GM12878 (cell line): Measurements from ENCODE around the gene MTMR4. TPM values are rescaled to one million over a fixed set of nuclear protein-coding genes. Genes with fewer than 3 reads are reported as not detected.

Experiments used
- ATAC-seq: fragments of 200-7000 bp; cut with Tn5 transposase; 3 replicates; pipeline ENCODE4 v1.9.1; 2020; ENCODE audit warnings: mild to moderate bottlenecking, moderate library complexity
- BruUV-seq: library from RNA; stranded (reverse); fragments of 400-500 nt; replicated peaks from 2 replicates; lab custom pipeline; 2021; lab: Mats Ljungman, UMichigan
- CTCF ChIA-PET: fragments of 300-600 bp; sonication (Branson Sonifier 250); formaldehyde crosslinking; extraction: SDS; loops from one replicate; lab custom pipeline; 2021; ENCODE audit warnings: inconsistent platforms; lab: Yijun Ruan, JAX
- POLR2A ChIA-PET: fragments of 350-600 bp; formaldehyde crosslinking; extraction: SDS; loops from one replicate; lab custom pipeline; 2021; ENCODE audit warnings: inconsistent platforms; lab: Charles Lee
- RAD21 ChIA-PET: fragments of 300-600 bp; sonication (Branson Sonifier 250); formaldehyde crosslinking; loops from one replicate; lab custom pipeline; 2023; ENCODE audit warnings: antibody characterized with exemption; ENCODE audit not compliant: unreplicated experiment; lab: Charles Lee
- SMC1A ChIA-PET: fragments of 300-600 bp; sonication (Branson Sonifier 250); formaldehyde crosslinking; loops from one replicate; lab custom pipeline; 2023; ENCODE audit not compliant: unreplicated experiment, uncharacterized antibody; lab: Charles Lee
- DNase-seq: peaks from one replicate; pipeline ENCODE4 v3.0.0-alpha.2; 2011; ENCODE audit warnings: low read depth, low spot score
- FAIRE-seq: peaks from 3 replicates; lab custom pipeline; 2011; peaks lifted over from hg19 to GRCh38; lab: Jason Lieb, UNC
- H2AFZ ChIP-seq: 2 replicates; pipeline ENCODE4 v1.6.0; 2011; ENCODE audit warnings: low read depth, low read length, control low read depth; ENCODE audit not compliant: control insufficient read depth
- H3K27ac ChIP-seq: 2 replicates; pipeline ENCODE4 v1.5.1; 2011; ENCODE audit warnings: control low read depth; ENCODE audit not compliant: control insufficient read depth, insufficient read depth
- H3K27me3 ChIP-seq, 2 experiments: replicated peaks in 1 of 2; 2 replicates each; pipeline versions ENCODE4 v1.6.0 to v1.6.1; 2011; ENCODE audit warnings: low read length in 1 of 2; ENCODE audit not compliant: control insufficient read depth in 2 of 2, insufficient read depth in 2 of 2
- H3K36me3 ChIP-seq, 2 experiments: 2 replicates each; pipeline ENCODE4 v1.5.1; 2011; ENCODE audit warnings: low read length in 1 of 2; ENCODE audit not compliant: control insufficient read depth in 2 of 2, insufficient read depth in 2 of 2
- H3K4me1 ChIP-seq: 2 replicates; pipeline ENCODE4 v1.6.1; 2011; ENCODE audit warnings: mild to moderate bottlenecking, low read length, moderate library complexity, mixed read lengths; ENCODE audit not compliant: control insufficient read depth, insufficient read depth
- H3K4me2 ChIP-seq: 2 replicates; pipeline ENCODE4 v1.6.0; 2011; ENCODE audit warnings: control low read depth; ENCODE audit not compliant: control insufficient read depth, insufficient read depth
- H3K4me3 ChIP-seq: fragments of 200-600 bp; sonication (generic); 2 replicates; pipeline ENCODE4 v1.5.1; 2016
- H3K79me2 ChIP-seq: 2 replicates; pipeline ENCODE4 v1.6.0; 2011; ENCODE audit warnings: low read length; ENCODE audit not compliant: control insufficient read depth, insufficient read depth
- H3K9ac ChIP-seq: 2 replicates; pipeline ENCODE4 v1.8.0; 2011; ENCODE audit warnings: low read length, control low read depth, mixed read lengths; ENCODE audit not compliant: control insufficient read depth, insufficient read depth
- H3K9me3 ChIP-seq: replicated peaks from 3 replicates; pipeline ENCODE4 v1.5.1; 2011; ENCODE audit warnings: mild to moderate bottlenecking, low read length; ENCODE audit not compliant: control insufficient read depth, insufficient read depth
- H4K20me1 ChIP-seq: 2 replicates; pipeline ENCODE4 v1.6.0; 2011; ENCODE audit not compliant: control insufficient read depth, insufficient read depth
- CBX3 ChIP-seq: fragments of 200-600 bp; sonication (generic); IDR thresholded peaks from 2 replicates; pipeline ENCODE4 v1.6.1; 2016; ENCODE audit warnings: low read depth, borderline replicate concordance
- CEBPZ ChIP-seq: fragments of 150-350 bp; IDR thresholded peaks from 2 replicates; pipeline ENCODE4 v1.6.1; 2016; ENCODE audit warnings: low read depth, low read length
- CTCF ChIP-seq, 3 experiments: IDR thresholded peaks in 2 of 3; conservative IDR thresholded peaks in 1 of 3; 2 replicates each; pipeline ENCODE4 v1.5.1; 2011; ENCODE audit warnings: low read depth in 3 of 3, low read length in 3 of 3, mild to moderate bottlenecking in 3 of 3, control low read depth in 2 of 3, moderate library complexity in 2 of 3, inconsistent platforms in 1 of 3, mixed read lengths in 1 of 3; ENCODE audit not compliant: control insufficient read depth in 2 of 3, insufficient read depth in 1 of 3; ENCODE audit errors: extremely low read depth in 1 of 3
- ESRRA ChIP-seq: IDR thresholded peaks from 2 replicates; pipeline ENCODE4 v1.6.1; 2012; ENCODE audit warnings: mild to moderate bottlenecking, low read length, improper control_type of control experiment
- NFXL1 ChIP-seq: fragments of 450-650 bp; IDR thresholded peaks from 2 replicates; pipeline ENCODE4 v1.6.1; 2017; ENCODE audit warnings: antibody characterized with exemption, mild to moderate bottlenecking, borderline replicate concordance
- WGBS: methylation state at CpG from one replicate; pipeline ENCODE4 v1.1.6; 2016; ENCODE audit warnings: low lambda C conversion rate; ENCODE audit not compliant: insufficient replicate concordance, insufficient coverage; ENCODE audit errors: missing lambda C conversion rate; 5-methylcytosine and 5-hydroxymethylcytosine counted together
- in situ Hi-C: fragments of 300-500 bp; cut with MboI; formaldehyde crosslinking; loops from 9 replicates; pipeline ENCODE4 v1.14.3; 2018; ENCODE audit warnings: mixed read lengths
- intact Hi-C: fragments of 100-400 bp; cut with micrococcal nuclease; formaldehyde crosslinking; loops from one replicate; pipeline ENCODE4 v1.14.2; 2022; ENCODE audit not compliant: unreplicated experiment
- polyA plus RNA-seq, 11 experiments: library from polyadenylated mRNA; depleted of rRNA in 4 of 11; unstranded in 6 of 11; stranded (reverse) in 5 of 11; fragments of >200 nt; fragmentation: Nextera tagmentation in 4 of 11; fragmentation: Illumina TruSeq in 1 of 11; extraction: Ambion mirVana in 4 of 11; extraction: Trizol in 1 of 11; gene quantifications; 1 replicate in 1 of 11; 2 replicates in 10 of 11; pipeline versions ENCODE4 v1.2.1 to v1.2.3, GENCODE V29; 2011 to 2016; ENCODE audit warnings: inconsistent platforms in 2 of 11, missing spikeins in 2 of 11, low read depth in 1 of 11
- total RNA-seq, 4 experiments: library from RNA; depleted of rRNA in 3 of 4; stranded (reverse); fragments of >200 nt in 3 of 4; fragmentation: Illumina TruSeq in 1 of 4; extraction: Trizol in 1 of 4; gene quantifications; 2 replicates each; pipeline versions ENCODE4 v1.2.1 to v1.2.3, GENCODE V29; 2013 to 2021

MTMR4 gene
- total and polyA plus RNA-seq, 10 of the 15 experiments (the other 5 are each of a cell fraction or from before 2014, with no cell fraction given) = 12.8 to 127 (median 53.2) TPM

GRCh38 chr17:58534901-58535421 lies 20.5 kb upstream of the MTMR4 start (continued):
- TF ChIP-seq CEBPZ (no peak), ESRRA (no peak)

GRCh38 chr17:58534331-58534730 lies 19.9 kb upstream of the MTMR4 start:
- POLR2A ChIA-PET = no interaction called here
- Histone ChIP-seq H3K36me3 (no peaks in the 10 kb centered on the region), H3K4me1 (no peaks in the 10 kb centered on the region), H3K4me2 (no peak overlapping the region), H3K9ac (no peak overlapping the region), H4K20me1 (no peaks in the 10 kb centered on the region), H3K27ac (no peak overlapping the region), H3K79me2 (no peaks in the 10 kb centered on the region), H3K4me3 (no peak overlapping the region), H3K9me3 (no peaks in the 10 kb centered on the region)
- in situ Hi-C loops = no loop called here
- RAD21 ChIA-PET = no interaction called here
- CTCF ChIA-PET = interaction anchor here (1.1 to 2.6 kb wide), 5 partner anchors 7 to 43 kb away, joined by 3 to 12 read pairs (median 4); a partner anchor contains a TSS
- no peak for DNase-seq
- intact Hi-C loops = no loop called here
- BruUV-seq = no TSS peak
- no peak for FAIRE-seq
- 73% methylated on average over 3 of the region's 3 CpGs for WGBS
- TF ChIP-seq CTCF (IDR thresholded peaks at IDR 0.05 in 2 of 3, conservative IDR thresholded peaks at IDR 0.05 in 1 of 3; ENCODE audit: control insufficient read depth in 2 of 3, extremely low read depth in 1 of 3, insufficient read depth in 1 of 3, low read depth in 3 of 3, low read length in 3 of 3) (0 out of 6 replicates have a peak, but pooled peaks of 1 of the 3 experiments have one; percentile 10), NFXL1 (no peak), CBX3 (no peak)
- TF ChIP-seq, all 136 proteins: peak for 1
- no peak overlapping the region for H2AFZ ChIP-seq
- peaks cover 4 to 6% of the 10 kb centered on the region in 2 experiments; a peak in 3 of 4 replicates for H3K27me3 ChIP-seq
- ATAC-seq = no peak
- SMC1A ChIA-PET = interaction anchor here (1.2 to 1.7 kb wide), 3 partner anchors 18 to 52 kb away, joined by 3 to 4 read pairs (median 4); no protein-coding TSS in a partner anchor
